Keratinocyte (primary cell): ENCODE results near the gene CNOT4. TPM values are rescaled to one million over a fixed set of nuclear protein-coding genes. Genes with fewer than 3 reads are reported as not detected.
"Not testable (repeated sequence)": the region's sequence is repeated elsewhere in the genome, so short reads cannot be mapped to it uniquely, and the experiment has no call there.

ENCODE experiments used
- DNase-seq: peaks from one replicate; pipeline ENCODE4 v3.0.0-alpha.2; 2011; ENCODE audit warnings: low read depth, missing footprints, low spot score
- FAIRE-seq: peaks from 2 replicates; lab custom pipeline; 2011; peaks lifted over from hg19 to GRCh38; lab: Jason Lieb, UNC
- H2AFZ ChIP-seq: 2 replicates; pipeline ENCODE4 v1.6.0; 2012; ENCODE audit warnings: low read length, control low read depth, inconsistent platforms; ENCODE audit not compliant: control insufficient read depth
- H3K27ac ChIP-seq: 2 replicates; pipeline ENCODE4 v1.5.1; 2011; ENCODE audit warnings: low read length; ENCODE audit not compliant: control insufficient read depth, insufficient read depth
- H3K27me3 ChIP-seq: 3 replicates; pipeline ENCODE4 v1.6.0; 2011; ENCODE audit warnings: low read length; ENCODE audit not compliant: control insufficient read depth, insufficient read depth; ENCODE audit errors: extremely low read depth
- H3K36me3 ChIP-seq, 2 experiments: 2 replicates in 1 of 2; 3 replicates in 1 of 2; pipeline ENCODE4 v1.5.1; 2011; ENCODE audit warnings: low read length in 2 of 2, mild to moderate bottlenecking in 1 of 2; ENCODE audit not compliant: control insufficient read depth in 2 of 2, insufficient read depth in 2 of 2; ENCODE audit errors: extremely low read depth in 1 of 2
- H3K4me1 ChIP-seq: 3 replicates; pipeline ENCODE4 v1.5.1; 2011; ENCODE audit warnings: low read length; ENCODE audit not compliant: control insufficient read depth, insufficient read depth; ENCODE audit errors: extremely low read depth
- H3K4me2 ChIP-seq: 3 replicates; pipeline ENCODE4 v1.6.0; 2011; ENCODE audit warnings: low read depth, low read length; ENCODE audit not compliant: control insufficient read depth, insufficient read depth; ENCODE audit errors: extremely low read depth
- H3K4me3 ChIP-seq, 3 experiments: fragments of 200-600 bp in 1 of 3; sonication (generic) in 1 of 3; 2 replicates in 2 of 3; 3 replicates in 1 of 3; pipeline ENCODE4 v1.5.1; 2011 to 2016; ENCODE audit warnings: low read length in 3 of 3, mild to moderate bottlenecking in 3 of 3, control low read depth in 2 of 3, inconsistent platforms in 1 of 3, low read depth in 1 of 3, mixed read lengths in 1 of 3, mixed run types in 1 of 3, moderate library complexity in 1 of 3; ENCODE audit not compliant: control insufficient read depth in 2 of 3, insufficient read depth in 2 of 3; ENCODE audit errors: extremely low read depth in 1 of 3
- H3K79me2 ChIP-seq: 2 replicates; pipeline ENCODE4 v1.6.0; 2012; ENCODE audit warnings: low read length; ENCODE audit not compliant: control insufficient read depth, insufficient read depth
- H3K9ac ChIP-seq: 3 replicates; pipeline ENCODE4 v1.6.0; 2011; ENCODE audit warnings: low read length; ENCODE audit not compliant: control insufficient read depth, insufficient read depth; ENCODE audit errors: extremely low read depth
- H3K9me1 ChIP-seq: 3 replicates; pipeline ENCODE4 v1.6.0; 2011; ENCODE audit warnings: low read length; ENCODE audit not compliant: control insufficient read depth, insufficient read depth; ENCODE audit errors: extremely low read depth
- H3K9me3 ChIP-seq: 2 replicates; pipeline ENCODE4 v1.5.1; 2012; ENCODE audit warnings: low read depth, low read length; ENCODE audit not compliant: control insufficient read depth
- H4K20me1 ChIP-seq: 3 replicates; pipeline ENCODE4 v1.6.0; 2011; ENCODE audit warnings: low read length; ENCODE audit not compliant: control insufficient read depth, insufficient read depth; ENCODE audit errors: extremely low read depth
- CTCF ChIP-seq, 3 experiments: IDR thresholded peaks in 1 of 3; conservative IDR thresholded peaks in 1 of 3; optimal IDR thresholded peaks in 1 of 3; 2 replicates in 2 of 3; 3 replicates in 1 of 3; pipeline versions ENCODE3 to v1.5.1; 2011; ENCODE audit warnings: low read length in 3 of 3, mild to moderate bottlenecking in 3 of 3, moderate library complexity in 2 of 3, control low read depth in 1 of 3, inconsistent platforms in 1 of 3; ENCODE audit not compliant: insufficient read depth in 2 of 3; ENCODE audit errors: extremely low read depth in 1 of 3
- EZH2 ChIP-seq: IDR thresholded peaks from one replicate; pipeline ENCODE4 v1.6.1; 2012; ENCODE audit warnings: inconsistent platforms, mild to moderate bottlenecking, low read length, moderate library complexity
- dilution Hi-C: fragments of 300-500 bp; cut with MboI; formaldehyde crosslinking; loops from one replicate; pipeline ENCODE4 v1.7.0; 2020; ENCODE audit warnings: low sequenced_read_pairs; ENCODE audit not compliant: extremely low pct_ligation_motif_present
- polyA plus RNA-seq, 5 experiments: library from polyadenylated mRNA; depleted of rRNA in 3 of 5; stranded (reverse) in 3 of 5; stranded (forward) in 1 of 5; unstranded in 1 of 5; fragments of >200 nt; gene quantifications; 1 replicate in 1 of 5; 2 replicates in 3 of 5; 3 replicates in 1 of 5; pipeline versions ENCODE4 v1.2.1 to v1.2.3, GENCODE V29; 2011 to 2012; ENCODE audit warnings: missing spikeins in 2 of 5, low read depth in 1 of 5, low replicate concordance in 1 of 5

CNOT4 gene
- polyA plus RNA-seq, 1 donor (not counting 4 experiments of a cell fraction or from before 2014, with no cell fraction given), result 11.4 TPM

DNA sequence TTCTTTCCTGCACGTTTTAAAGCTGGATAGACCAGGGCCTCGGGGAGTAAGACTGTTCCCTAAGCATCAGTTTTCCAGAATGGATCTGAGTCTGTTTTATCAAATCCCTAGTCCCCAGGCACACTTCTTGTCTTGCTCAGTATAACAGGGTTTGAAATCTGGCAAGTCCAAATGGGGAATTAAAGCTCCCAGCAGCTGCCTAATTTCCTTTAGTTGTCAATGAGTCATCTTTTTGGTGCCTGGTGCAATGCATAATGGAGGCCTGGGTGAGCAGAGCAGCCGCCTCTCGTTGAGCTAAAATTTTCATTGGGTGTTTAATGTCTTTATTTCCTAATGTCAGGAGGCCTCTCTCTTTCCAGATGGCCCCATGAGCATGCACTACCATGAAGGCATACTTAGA, 188.3 kb downstream of the CNOT4 start:
- no peak overlapping the region for H3K4me2 ChIP-seq
- H3K79me2 ChIP-seq, result no peaks in the 10 kb centered on the region
- no peaks in the 10 kb centered on the region for H3K9me1 ChIP-seq
- H3K4me3 ChIP-seq, result no peak overlapping the region
- no peak for DNase-seq
- H3K36me3 ChIP-seq, result no peaks in the 10 kb centered on the region
- TF ChIP-seq CTCF (optimal IDR thresholded peaks at IDR 0.05 in 1 of 3, IDR thresholded peaks at IDR 0.05 in 1 of 3, conservative IDR thresholded peaks at IDR 0.05 in 1 of 3; ENCODE audit: extremely low read depth in 1 of 3, insufficient read depth in 2 of 3, low read length in 3 of 3) (no peak), EZH2 (no peak)
- no peaks in the 10 kb centered on the region for H4K20me1 ChIP-seq
- no peak overlapping the region for H2AFZ ChIP-seq
- dilution Hi-C loops, result no loop called here
- no peaks in the 10 kb centered on the region for H3K27me3 ChIP-seq
- no peak overlapping the region for H3K9ac ChIP-seq
- peaks cover 12% of the 10 kb centered on the region for H3K4me1 ChIP-seq
- no peak overlapping the region for H3K27ac ChIP-seq
- H3K9me3 ChIP-seq, result no peaks in the 10 kb centered on the region
- FAIRE-seq, result peak; percentile 75

DNA sequence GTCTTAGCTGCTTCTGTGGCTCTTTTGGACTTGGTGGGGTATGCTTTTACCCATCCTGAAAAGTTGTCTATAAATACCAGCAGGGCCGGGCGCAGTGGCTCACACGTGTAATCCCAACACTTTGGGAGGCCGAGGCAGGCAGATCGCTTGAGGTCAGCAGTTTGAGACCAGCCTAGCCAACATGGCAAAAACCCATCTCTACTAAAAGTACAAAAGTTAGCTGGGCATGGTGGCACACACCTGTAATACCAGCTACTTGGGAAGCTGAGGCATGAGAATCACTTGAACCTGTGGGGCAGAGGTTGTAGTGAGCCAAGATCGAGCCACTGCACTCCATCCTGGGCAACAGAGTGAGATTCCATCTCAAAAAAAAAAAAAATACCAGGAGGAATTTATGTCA, 188.9 kb downstream of the CNOT4 start:
- H3K9me3 ChIP-seq, H3K36me3 ChIP-seq, H3K79me2 ChIP-seq, H3K9me1 ChIP-seq, H2AFZ ChIP-seq, H3K4me2 ChIP-seq, H3K4me3 ChIP-seq, DNase-seq, H3K9ac ChIP-seq, H3K27ac ChIP-seq, FAIRE-seq, H4K20me1 ChIP-seq, H3K27me3 ChIP-seq, dilution Hi-C loops: not testable (repeated sequence)
- peaks cover 12% of the 10 kb centered on the region for H3K4me1 ChIP-seq

DNA sequence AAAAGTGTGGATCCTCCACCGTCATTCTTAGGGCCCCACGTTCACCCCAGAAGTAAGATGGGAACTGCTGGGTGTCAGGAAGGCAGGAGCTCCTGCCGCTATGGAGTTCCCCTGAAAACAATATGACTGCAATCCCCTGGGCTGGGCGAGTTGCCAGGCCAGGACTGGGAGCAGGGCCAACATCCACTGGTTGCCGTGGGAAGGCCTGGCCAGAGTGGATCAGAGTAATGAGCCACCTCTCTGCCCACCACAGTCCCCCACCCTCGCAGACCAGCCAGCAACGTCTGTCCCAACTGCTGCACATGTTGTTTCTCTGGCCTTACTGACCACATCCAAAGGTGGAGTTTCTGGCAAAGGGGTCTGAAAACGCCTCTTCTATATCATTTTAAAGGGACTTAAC, 189.6 kb downstream of the CNOT4 start:
- no peak overlapping the region for H3K4me3 ChIP-seq
- no peak for FAIRE-seq

More for the DNA sequence above, 189.6 kb downstream of the CNOT4 start:
- H3K9me3 ChIP-seq, result no peaks in the 10 kb centered on the region
- peaks cover 12% of the 10 kb centered on the region for H3K4me1 ChIP-seq
- no peak for DNase-seq
- H3K79me2 ChIP-seq, result no peaks in the 10 kb centered on the region
- H3K27me3 ChIP-seq, result no peaks in the 10 kb centered on the region
- no peak overlapping the region for H2AFZ ChIP-seq
- H3K4me2 ChIP-seq, result no peak overlapping the region
- TF ChIP-seq EZH2 (no peak), CTCF (optimal IDR thresholded peaks at IDR 0.05 in 1 of 3, IDR thresholded peaks at IDR 0.05 in 1 of 3, conservative IDR thresholded peaks at IDR 0.05 in 1 of 3; ENCODE audit: extremely low read depth in 1 of 3, insufficient read depth in 2 of 3, low read length in 3 of 3) (no peak)
- no peaks in the 10 kb centered on the region for H3K9me1 ChIP-seq
- no peak overlapping the region for H3K27ac ChIP-seq
- no peak overlapping the region for H3K9ac ChIP-seq
- H3K36me3 ChIP-seq, result no peaks in the 10 kb centered on the region
- dilution Hi-C loops, result no loop called here
- no peaks in the 10 kb centered on the region for H4K20me1 ChIP-seq
